ENCODE results near the gene HOXD3. TPM values are rescaled to one million over a fixed set of nuclear protein-coding genes. Genes with fewer than 3 reads are reported as not detected.

The HOXD3 gene
- polyA plus RNA-seq, 3 donors = not detected

DNA sequence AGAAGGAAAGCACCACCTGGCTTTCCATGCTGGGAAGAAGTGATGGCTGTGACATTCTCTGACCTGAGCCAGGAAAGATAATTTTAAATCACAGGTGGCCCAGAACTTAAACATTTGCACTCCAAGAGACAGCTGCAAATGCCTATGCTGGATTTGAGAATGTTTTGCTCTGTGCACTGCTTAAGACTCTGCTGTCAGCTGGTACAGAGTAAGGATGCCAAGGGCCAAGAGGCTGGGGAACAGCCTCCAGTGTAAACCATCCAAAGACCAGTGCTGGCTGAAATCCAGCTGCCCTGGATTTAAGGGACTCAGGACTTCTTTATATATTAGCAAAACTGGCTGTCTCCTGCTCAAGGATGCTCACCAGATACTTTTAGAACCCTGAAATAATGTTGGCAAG, 23.7 kb upstream of the HOXD3 start:
- TF ChIP-seq CTCF (IDR thresholded peaks at IDR 0.05) = no peak
- no peak overlapping the region for H3K27ac ChIP-seq (ENCODE audit: low read depth in 1 of 2, low read length in 2 of 2)
- intact Hi-C loops (cut with micrococcal nuclease) = loop anchor here in 1 of 2 donors (5.0 kb wide), 1 partner anchor 1796 kb away; no protein-coding TSS in a partner anchor
- no peaks in the 10 kb centered on the region for H3K36me3 ChIP-seq (replicated peaks in 1 of 2; ENCODE audit: control insufficient read depth in 1 of 2, insufficient read depth in 2 of 2, low read length in 2 of 2)
- H3K4me1 Mint-ChIP-seq = peaks cover 34% of the 10 kb centered on the region
- no peaks in the 10 kb centered on the region for H4K20me1 ChIP-seq (ENCODE audit: insufficient read depth, low read length)
- H3K9me3 Mint-ChIP-seq = peaks cover 0 to 41% (median 28%) of the 10 kb centered on the region in 7 donors
- H3K79me2 ChIP-seq (ENCODE audit: insufficient read depth, low read length) = no peaks in the 10 kb centered on the region
- H3K27me3 ChIP-seq (ENCODE audit: control insufficient read depth in 2 of 2, insufficient read depth in 2 of 2, low read length in 2 of 2) = peaks cover 92% of the 10 kb centered on the region in 2 donors
- H3K4me3 Mint-ChIP-seq = peak overlapping the region in 1 of 2 donors; percentile 78
- H3K4me3 ChIP-seq (replicated peaks in 1 of 3; ENCODE audit: low read depth in 2 of 3, low read length in 3 of 3) = no peak overlapping the region
- no peak for DNase-seq
- peak overlapping the region in 1 of 7 donors; percentile 33 for H3K27ac Mint-ChIP-seq
- no peak overlapping the region for H3K9ac ChIP-seq (ENCODE audit: insufficient read depth, low read length, poor library complexity, severe bottlenecking)
- peaks cover 90 to 98% (median 91%) of the 10 kb centered on the region in 3 donors for H3K27me3 Mint-ChIP-seq (ENCODE audit: low read depth in 3 of 3)
- no peak overlapping the region for H2AFZ ChIP-seq (ENCODE audit: insufficient read depth, low read depth, low read length, poor library complexity, severe bottlenecking)
- H3K9me3 ChIP-seq (replicated peaks in 1 of 2; ENCODE audit: control insufficient read depth in 1 of 2, insufficient read depth in 1 of 2, low read length in 2 of 2) = peaks cover 3 to 66% of the 10 kb centered on the region in 2 donors
- H3K4me1 ChIP-seq (ENCODE audit: control insufficient read depth in 1 of 2, insufficient read depth in 2 of 2, low read length in 2 of 2) = peaks cover 19 to 40% of the 10 kb centered on the region in 2 donors
- H3K4me2 ChIP-seq (replicated peaks; ENCODE audit: extremely low read depth, low read length, poor library complexity, severe bottlenecking) = no peak overlapping the region
- H3K36me3 Mint-ChIP-seq = peaks cover 0 to 20% of the 10 kb centered on the region in 2 donors

- H3K27ac Mint-ChIP-seq = peak overlapping the region in 1 of 7 donors; percentile 1
- peaks cover 90 to 98% (median 91%) of the 10 kb centered on the region in 3 donors for H3K27me3 Mint-ChIP-seq (ENCODE audit: low read depth in 3 of 3)
- 47% methylated on average over 3 of the region's 4 CpGs for WGBS (ENCODE audit: insufficient coverage)
- no peaks in the 10 kb centered on the region for H4K20me1 ChIP-seq (ENCODE audit: insufficient read depth, low read length)
- no peak overlapping the region for H3K27ac ChIP-seq (ENCODE audit: low read depth in 1 of 2, low read length in 2 of 2)
- H3K4me3 Mint-ChIP-seq = peak overlapping the region in 1 of 2 donors; percentile 78
- no peaks in the 10 kb centered on the region for H3K36me3 ChIP-seq (replicated peaks in 1 of 2; ENCODE audit: control insufficient read depth in 1 of 2, insufficient read depth in 2 of 2, low read length in 2 of 2)
- TF ChIP-seq CTCF (IDR thresholded peaks at IDR 0.05) = no peak
- H2AFZ ChIP-seq (ENCODE audit: insufficient read depth, low read depth, low read length, poor library complexity, severe bottlenecking) = no peak overlapping the region
- H3K4me1 Mint-ChIP-seq = peaks cover 34% of the 10 kb centered on the region
- H3K4me2 ChIP-seq (replicated peaks; ENCODE audit: extremely low read depth, low read length, poor library complexity, severe bottlenecking) = no peak overlapping the region
- no peak overlapping the region for H3K4me3 ChIP-seq (replicated peaks in 1 of 3; ENCODE audit: low read depth in 2 of 3, low read length in 3 of 3)
- peaks cover 92% of the 10 kb centered on the region in 2 donors for H3K27me3 ChIP-seq (ENCODE audit: control insufficient read depth in 2 of 2, insufficient read depth in 2 of 2, low read length in 2 of 2)
- no peak for DNase-seq
- intact Hi-C loops (cut with micrococcal nuclease) = loop anchor here in 1 of 2 donors (5.0 kb wide), 1 partner anchor 1797 kb away; no protein-coding TSS in a partner anchor
- peaks cover 0 to 41% (median 32%) of the 10 kb centered on the region in 7 donors for H3K9me3 Mint-ChIP-seq
- H3K4me1 ChIP-seq (ENCODE audit: control insufficient read depth in 1 of 2, insufficient read depth in 2 of 2, low read length in 2 of 2) = peaks cover 16 to 36% of the 10 kb centered on the region in 2 donors
- H3K79me2 ChIP-seq (ENCODE audit: insufficient read depth, low read length) = no peaks in the 10 kb centered on the region
- peaks cover 3 to 66% of the 10 kb centered on the region in 2 donors for H3K9me3 ChIP-seq (replicated peaks in 1 of 2; ENCODE audit: control insufficient read depth in 1 of 2, insufficient read depth in 1 of 2, low read length in 2 of 2)
- no peak overlapping the region for H3K9ac ChIP-seq (ENCODE audit: insufficient read depth, low read length, poor library complexity, severe bottlenecking)
- peaks cover 0 to 18% of the 10 kb centered on the region in 2 donors for H3K36me3 Mint-ChIP-seq
Measured at GRCh38 chr2:176134035-176134434, 23.1 kb upstream of the HOXD3 start.

Measured in CD14-positive monocyte (primary cell).